Activated CD4-positive, alpha-beta T cell treated with anti-CD3 and anti-CD28 coated beads, Interleukin-2, amount 50 U/mL, for 1 hour (primary cell): ENCODE measurements around the gene C11orf71.

ENCODE experiments used
- DNase-seq: peaks from one replicate; pipeline ENCODE4 v3.0.0-alpha.2; 2020

The C11orf71 gene

DNA sequence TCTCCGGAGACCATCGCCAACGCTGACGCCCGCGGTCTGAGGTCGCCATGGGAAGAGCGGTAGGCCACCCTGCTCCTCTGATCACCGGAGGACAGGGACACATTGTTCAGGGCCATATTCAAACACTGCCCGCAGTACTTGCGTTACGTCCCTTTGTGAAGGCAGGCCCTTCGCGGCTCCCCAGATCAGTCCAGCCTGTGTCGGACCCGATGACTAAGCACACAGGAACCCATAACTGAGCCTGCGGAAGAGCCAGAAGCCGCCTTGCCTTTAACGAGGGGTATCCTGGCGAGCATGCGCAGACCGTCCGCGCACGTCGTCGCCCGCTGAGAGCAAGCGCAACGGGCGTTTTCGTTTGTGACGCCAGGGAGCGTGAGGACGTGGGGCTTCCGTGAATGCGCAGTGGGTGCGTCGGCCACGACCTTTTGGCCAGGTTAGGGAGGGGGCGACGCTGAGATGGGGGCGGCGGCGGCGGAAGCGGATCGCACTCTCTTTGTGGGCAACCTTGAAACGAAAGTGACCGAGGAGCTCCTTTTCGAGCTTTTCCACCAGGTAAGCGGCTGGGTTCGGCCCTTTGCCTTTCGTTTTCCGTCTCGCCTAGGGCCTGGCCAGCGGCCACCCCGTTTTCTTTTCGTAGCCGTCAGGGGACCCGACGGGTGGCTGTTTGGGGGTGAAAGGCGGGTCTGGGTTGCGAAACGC is at the start of gene C11orf71, which contains the start of gene RBM7:
C11orf71 (minus strand) TSS at position 296 of the 699 bp plus-strand sequence; CDS start at position 116, 180 bp downstream.
RBM7 (plus strand) TSS at position 451 of the 699 bp plus-strand sequence; CDS start at position 457, 6 bp downstream.
- DNase-seq: peak; percentile 98

GRCh38 chr11:114449845-114450244 is 49.5 kb upstream of the C11orf71 start:
- no peak for DNase-seq

DNA sequence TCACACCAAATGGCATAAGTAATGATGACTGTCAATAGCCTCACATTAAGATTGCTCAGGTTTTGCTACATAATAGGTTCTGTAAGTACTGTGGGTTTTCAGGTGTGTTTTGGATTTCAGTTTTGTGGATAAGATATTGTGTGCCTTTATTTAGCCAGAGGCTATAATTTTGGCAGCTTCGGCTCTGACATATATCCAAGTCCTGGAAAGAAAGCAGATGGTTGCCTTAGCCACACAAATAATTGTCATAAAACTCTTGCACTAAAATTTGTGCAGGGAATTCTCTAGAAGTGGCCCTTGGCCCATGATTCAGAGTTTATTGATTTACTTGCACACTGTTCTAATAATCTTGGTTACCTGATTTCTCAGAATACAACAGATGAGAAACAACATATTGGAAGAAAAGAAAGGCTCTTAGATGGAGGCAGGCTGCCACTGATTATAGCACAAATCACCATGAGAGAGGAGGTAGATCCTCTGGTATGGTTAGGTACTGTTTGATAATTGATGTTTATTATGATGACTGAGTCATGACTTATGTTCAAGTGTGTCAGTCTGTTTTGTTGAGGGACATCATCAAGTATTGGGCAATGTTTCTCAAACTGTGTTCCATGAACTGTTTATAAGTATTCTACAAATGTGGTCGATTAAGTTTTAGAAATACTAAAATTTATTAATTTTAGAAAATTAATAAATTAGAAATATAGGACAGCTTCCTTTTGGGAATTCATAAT is 48.6 kb upstream of the C11orf71 start:
- DNase-seq: no peak

DNA sequence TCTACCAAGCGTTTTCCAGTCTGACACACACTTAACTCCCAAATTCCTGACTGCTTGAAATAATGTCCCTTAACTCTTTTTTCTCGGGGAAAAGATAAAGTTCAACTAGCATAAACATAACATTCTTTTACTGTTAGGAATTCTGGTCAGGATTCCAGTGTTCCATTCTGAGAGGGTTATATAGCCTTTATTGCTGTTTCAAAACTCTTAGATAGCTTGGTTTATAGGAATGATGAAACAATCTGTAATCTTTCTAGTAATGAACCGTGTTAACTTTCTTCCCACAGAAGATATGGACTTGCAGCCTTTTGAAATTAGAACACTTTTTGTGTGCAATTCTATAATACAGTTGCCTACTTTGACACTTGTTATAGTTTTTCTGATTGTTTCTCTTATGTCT is 47.6 kb upstream of the C11orf71 start:
- no peak for DNase-seq

DNA sequence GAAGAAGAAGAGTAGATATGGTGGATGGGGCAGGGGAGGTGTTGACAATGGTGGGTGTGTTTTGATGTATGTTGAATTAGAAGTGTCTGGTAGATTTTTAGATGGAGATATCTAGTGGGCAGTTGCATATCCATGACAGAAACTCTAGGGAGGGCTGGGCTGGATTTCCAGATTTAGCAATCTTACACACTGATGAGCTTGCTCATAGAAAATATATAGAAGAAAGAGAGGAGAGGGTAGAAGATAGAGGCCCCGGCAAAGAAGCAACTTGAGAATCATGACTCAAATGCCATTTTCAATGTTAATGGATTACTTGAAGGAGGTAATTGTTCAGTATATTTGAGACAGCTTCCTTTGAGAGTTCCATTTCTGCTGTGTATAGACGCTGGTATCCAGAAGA is 47.1 kb upstream of the C11orf71 start:
- no peak for DNase-seq

GRCh38 chr11:114442536-114442935 is 42.2 kb upstream of the C11orf71 start:
- no peak for DNase-seq

- DNase-seq: no peak
Observed at GRCh38 chr11:114441921-114442320, 41.6 kb upstream of the C11orf71 start.

- DNase-seq: no peak
Observed at GRCh38 chr11:114440971-114441763, 40.9 kb upstream of the C11orf71 start.

DNA sequence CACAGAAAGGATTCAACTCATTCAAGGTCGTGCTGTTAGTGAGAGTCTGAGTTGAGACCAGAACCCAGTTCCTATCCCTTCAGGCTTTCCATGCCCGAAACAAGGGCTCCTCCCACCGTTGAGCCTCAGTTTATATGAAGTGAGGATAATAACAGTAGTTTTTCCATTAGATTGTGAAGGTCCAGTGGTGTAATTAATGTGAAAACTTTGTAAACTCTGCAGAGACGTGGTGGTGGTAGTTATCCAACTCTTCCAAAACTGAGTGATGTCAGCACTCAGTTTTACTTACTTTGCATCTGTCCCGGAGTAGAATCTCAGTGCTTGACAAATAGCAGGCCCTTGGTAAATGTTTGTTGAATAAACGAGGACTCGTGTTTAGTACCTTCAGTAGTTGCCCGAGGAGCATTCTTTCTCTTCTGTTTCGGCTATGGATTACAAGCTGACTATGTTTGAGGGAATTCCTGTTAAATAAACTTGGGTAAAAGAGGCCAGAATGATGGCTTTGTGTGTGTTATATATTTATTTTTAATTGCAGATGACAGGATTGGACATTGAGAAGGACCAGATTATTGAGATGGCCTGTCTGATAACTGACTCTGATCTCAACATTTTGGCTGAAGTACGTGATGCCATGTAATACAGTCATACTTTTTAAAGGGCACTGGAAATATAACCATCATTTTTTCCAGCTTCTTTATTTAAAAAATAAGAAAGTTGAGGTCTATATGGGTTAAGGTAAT is 40.0 kb upstream of the C11orf71 start:
- DNase-seq: no peak

DNA sequence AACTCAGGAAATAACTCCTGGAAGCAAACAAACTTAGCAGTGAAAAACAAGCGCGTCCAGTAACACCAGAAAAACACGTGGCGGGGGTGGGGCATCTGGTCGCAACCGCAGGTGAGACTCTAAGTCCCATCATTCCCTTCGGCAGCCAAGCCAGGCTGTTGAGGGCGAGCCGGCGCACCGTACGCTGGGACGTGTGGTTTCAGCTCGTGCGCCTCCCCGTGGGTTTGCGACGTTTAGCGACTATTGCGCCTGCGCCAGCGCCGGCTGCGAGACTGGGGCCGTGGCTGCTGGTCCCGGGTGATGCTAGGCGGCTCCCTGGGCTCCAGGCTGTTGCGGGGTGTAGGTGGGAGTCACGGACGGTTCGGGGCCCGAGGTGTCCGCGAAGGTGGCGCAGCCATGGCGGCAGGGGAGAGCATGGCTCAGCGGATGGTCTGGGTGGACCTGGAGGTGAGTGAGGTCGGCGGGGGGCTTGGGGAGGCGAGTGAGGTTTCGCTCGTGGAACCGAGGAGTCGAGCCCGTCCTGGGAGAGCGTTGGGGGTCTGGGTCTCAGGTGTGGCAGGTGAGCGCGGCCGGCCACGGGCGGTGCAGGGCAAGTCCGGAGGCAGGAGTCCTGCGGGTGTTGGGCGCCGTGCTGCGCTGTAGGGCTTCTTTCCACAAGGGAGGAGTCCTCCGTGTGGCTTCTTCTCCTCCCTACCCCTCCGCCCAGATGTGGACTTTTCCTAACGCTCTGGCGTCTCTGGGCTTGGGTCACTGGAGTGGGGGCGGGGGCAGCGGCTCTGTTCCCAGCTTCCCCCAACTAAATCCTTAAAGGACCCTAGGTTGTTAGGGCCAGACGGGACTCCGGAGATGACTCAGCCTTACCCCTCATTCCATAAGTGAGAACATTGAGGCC is 39.2 kb upstream of the C11orf71 start, which contains the start of gene REXO2:
REXO2 (plus strand) TSS at position 239 of the 892 bp plus-strand sequence; CDS start at position 301, 62 bp downstream.
- DNase-seq: peak; percentile 94

DNA sequence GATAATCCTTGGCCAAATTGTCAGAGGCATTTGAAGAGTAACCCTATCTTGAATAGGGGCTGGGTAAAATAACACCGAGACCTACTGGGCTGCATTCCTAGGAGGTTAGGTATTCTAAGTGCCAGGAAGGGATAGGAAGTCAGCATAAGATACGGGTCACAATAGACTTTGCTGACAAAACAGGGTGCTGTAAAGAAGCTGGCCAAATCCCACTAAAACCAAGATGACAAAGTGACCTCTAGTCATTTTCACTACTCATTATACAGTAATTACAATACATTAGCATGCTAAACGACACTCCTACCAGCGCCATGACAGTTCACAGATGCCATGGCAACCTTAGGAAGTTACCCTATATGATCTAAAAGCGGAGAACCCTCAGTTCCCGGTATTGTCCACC is 38.0 kb upstream of the C11orf71 start:
- DNase-seq: no peak

DNA sequence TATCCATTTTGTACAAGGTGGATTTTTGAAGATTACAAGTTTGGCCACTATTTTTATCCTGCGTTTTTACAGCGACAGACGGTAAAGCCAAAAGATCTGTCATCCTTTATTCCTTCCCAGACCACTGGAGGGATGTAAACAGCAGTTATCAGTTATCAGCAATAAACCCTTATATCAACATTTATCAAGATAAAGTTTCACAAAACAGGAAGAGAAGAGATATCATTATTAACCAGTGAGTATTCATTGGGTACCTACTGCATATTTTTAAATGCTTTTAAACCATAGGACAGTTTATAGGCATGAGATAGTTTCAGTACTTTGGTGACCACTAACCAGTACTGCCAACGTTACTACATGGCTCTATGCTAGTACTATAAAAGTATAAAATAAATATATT is 33.1 kb upstream of the C11orf71 start:
- DNase-seq: no peak

DNA sequence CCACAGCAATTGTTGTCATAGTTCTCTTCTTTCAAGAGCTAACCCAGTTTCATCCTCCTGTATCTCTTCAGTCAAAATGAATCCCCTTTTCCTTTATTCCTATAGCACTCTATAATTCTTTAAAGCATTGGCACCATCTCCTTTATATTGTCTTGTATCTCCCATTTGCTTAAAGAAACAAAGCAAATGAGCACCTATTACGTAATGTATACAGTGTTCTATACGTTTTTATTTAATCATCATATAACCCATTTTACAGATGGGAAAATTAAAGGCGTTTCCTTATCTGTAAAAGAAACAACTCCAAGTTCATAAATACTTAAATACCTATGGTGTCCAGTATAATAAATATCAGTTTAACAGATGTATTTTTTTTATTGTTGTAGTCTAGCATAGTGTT is 32.6 kb upstream of the C11orf71 start:
- no peak for DNase-seq

- DNase-seq: no peak
Observed at GRCh38 chr11:114430290-114430689, 30.0 kb upstream of the C11orf71 start.

DNA sequence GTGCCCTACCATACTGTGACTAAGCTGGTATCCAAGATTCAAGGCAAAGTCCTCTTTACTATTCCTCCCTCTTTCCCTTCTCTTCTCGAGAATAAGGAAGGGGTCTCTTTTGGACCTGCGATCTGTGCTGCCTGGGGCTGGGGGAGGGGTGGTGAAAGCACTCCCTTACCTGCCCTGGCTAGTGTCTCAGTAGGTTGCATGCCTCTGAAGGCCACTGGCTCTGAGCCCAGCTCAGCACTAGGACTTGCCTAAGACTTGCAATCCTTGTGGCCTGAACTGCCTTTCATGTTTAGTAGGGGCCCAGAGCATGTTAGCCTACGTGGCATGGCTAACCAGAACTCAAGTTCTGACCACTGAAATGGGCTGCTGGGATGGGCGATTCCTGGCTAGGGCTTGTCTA is 26.0 kb upstream of the C11orf71 start:
- no peak for DNase-seq

DNA sequence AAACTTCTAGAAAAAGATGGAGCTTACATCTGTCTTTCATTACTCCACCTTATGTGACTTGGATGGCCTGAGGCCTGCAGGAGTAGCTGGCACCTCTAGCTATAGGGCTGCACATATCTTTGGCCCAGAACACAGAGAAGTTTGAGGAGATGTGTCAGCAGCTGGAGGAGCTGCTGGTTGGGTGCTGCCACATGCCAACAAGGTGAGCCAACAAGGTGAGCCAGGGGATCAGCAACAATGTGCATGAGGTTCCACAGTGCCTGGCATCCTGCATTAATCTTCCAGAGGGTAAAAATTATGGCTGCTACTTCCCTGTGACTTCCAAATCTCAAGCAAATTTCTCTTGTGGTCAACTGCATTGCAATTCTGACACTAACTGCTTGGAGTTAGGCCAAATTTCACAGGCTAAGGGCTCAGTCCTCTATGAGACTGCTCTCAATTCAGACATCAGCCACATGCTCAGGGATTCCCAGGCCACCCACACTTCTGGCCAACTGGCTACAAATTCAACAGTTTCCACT is 16.2 kb upstream of the C11orf71 start:
- no peak for DNase-seq

DNA sequence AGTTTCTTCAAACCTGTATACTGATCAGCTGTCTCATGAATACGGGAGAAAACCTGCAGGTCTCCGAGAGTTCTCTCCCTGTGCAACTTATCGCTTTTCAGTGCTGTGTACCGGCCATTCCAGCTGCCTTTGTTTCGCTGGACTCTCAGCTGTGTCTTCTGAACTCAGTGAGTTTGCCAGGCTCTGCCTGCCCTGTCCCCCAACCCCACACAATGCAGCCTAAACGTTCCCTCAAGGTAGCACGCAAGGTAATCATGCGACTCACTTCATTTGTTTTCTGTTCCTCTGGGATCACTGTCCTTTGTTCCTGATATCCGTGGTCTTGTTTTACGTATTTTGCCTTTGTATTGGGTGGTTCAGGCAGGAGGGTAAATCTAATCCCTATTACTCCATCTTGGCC is 13.6 kb upstream of the C11orf71 start:
- DNase-seq: no peak

DNA sequence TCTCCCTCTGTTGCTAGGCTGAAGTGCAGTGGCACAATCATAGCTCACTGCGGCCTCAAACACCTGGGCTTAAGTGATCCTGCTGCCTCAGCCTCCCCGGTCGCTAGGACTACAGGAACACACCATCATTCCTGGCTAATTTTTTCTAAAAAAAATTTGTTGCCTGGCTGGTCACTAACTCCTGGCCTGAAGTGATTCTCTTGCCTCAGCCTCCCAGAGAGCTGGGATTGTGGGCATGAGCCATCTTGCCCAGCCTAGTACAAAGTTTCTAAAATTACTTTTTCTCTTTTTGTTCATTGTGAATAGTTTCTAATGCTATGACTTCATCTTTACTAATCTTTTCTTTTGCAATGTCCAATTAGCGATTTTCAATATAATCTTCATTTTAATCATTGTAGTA is 12.6 kb upstream of the C11orf71 start:
- DNase-seq: no peak

GRCh38 chr11:114401311-114401710 is 1.0 kb upstream of the C11orf71 start:
- no peak for DNase-seq

DNA sequence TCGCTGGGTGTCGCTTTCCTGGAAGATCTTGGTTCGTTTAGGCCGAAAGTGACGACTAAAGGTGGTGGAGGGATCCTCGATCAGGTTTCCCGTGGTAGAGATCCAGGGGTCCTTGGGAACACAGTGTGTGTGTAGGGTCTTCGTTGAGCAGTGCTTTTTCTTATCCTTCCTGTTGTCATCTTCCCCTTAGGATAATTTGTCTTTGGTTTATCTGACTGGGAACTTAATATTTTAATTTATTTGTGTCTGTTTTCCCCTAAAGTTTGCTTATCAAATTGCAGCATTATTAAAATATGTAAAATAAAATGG is 558 bp upstream of the C11orf71 start:
- DNase-seq: no peak

DNA sequence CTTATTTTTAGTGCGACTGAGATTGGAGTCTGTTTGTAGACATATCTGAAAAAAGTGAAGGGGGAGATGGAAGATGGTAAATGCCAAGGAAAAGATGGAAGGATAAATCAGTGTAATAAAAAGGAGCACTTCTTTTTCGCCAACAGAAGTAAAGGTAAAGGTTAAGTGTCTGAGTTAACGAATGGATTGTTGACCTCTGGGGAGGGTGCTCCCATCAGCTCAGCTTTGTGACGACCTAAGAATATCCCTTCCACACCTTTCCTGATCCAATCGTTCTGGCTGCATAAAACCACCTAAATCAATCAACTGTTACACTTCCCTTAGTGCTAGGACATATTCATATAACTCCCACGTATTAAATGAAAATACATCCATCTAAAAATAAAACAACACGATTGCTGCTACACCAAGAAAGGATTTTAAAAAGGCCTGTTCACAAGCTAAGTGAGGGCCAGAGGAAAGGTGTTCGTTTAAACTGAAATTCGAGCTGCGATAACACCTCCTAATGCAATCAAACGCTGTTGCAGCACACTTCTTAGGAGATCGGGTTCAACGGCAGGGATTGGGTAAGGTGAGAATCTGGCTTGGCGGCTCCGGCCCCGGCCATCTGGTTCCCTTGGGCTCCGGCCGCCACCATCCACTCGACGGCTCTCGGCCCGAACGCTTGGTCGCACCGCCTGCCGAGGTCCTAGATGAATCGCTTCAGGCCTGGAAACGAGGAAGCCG is 658 bp downstream of the C11orf71 start:
- no peak for DNase-seq
